Measurements from ENCODE around the gene CNN2.
"Not testable (repeated sequence)": the region's sequence is repeated elsewhere in the genome, so short reads cannot be mapped to it uniquely, and the experiment has no call there.

The CNN2 gene

DNA sequence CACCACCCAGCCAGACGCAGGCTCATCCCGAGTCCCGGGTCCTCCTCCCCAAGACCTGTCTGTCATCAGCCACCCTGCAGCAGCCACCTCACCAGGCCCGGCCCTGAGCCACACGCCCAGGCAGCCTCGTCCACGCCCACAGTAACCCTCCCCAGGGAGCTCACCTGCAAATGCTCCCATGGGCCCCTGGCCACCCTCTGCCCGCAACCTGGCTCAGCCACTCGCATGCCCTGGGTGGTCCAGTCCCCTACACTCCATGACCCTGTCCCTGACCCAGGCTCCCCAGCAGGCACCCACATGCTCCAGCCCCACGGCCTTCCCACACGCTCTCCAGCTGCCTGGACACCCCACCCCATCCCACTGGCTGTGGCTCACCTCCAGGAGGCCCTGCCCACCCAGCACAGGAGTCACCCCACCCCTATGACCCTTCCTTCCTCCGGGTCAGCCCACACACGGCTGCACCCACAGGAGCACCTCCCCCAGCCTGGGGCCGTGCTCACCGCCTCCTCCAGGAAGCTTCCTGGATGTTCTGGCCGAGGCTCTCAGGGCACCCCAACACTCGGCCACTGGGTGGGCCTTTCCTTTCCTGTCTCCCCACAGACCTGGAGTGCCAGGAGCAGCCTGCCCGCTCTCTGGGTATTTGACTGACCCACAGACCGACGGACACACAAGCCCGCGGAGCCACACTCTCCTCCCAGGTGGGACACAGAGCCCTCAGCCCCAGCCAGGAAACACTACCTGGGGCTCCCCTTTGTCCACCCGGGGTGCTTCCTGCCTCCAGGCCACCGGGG is 9.1 kb upstream of the CNN2 start:
- Histone ChIP-seq H3K4me1 (ENCODE audit: control insufficient read depth, insufficient read depth, low read length) (peaks cover 29% of the 10 kb centered on the region), H3K27me3 (ENCODE audit: control insufficient read depth, insufficient read depth, low read length) (no peaks in the 10 kb centered on the region), H3K4me3 (ENCODE audit: low read length) (peak overlapping the region; percentile 44), H3K27ac (ENCODE audit: low read depth, low read length) (peak overlapping the region; percentile 6), H3K36me3 (ENCODE audit: control insufficient read depth, insufficient read depth, low read length) (peaks cover 3% of the 10 kb centered on the region), H3K9ac (ENCODE audit: low read length) (no peak overlapping the region)

- H3K9ac ChIP-seq (ENCODE audit: low read length), result no peak overlapping the region
Observed at GRCh38 chr19:1017906-1018305, 8.5 kb upstream of the CNN2 start.

DNA sequence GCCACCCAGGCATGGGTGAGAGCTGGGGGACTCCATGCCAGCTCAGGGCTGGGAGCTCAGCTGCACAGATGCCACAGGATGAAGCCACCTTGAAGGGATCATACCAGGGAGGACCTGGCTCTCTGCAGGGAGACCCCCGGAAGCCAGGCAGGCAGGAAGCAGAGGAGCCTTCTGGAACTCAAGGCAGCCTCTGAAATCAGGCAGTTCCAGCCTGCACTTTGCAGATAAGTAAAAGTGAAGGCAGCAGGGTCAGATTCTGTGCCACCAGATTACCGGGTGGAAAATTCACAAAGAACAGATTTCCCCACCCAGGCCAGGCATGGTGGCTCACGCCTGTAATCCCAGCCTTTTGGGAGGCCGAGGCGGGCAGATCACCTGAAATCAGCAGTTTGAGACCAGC is 8.0 kb upstream of the CNN2 start:
- Histone ChIP-seq H3K9ac (ENCODE audit: low read length) (no peak overlapping the region), H3K27ac (ENCODE audit: low read depth, low read length) (no peak overlapping the region), H3K4me1 (ENCODE audit: control insufficient read depth, insufficient read depth, low read length) (peaks cover 29% of the 10 kb centered on the region), H3K27me3 (ENCODE audit: control insufficient read depth, insufficient read depth, low read length) (no peaks in the 10 kb centered on the region), H3K4me3 (ENCODE audit: low read length) (no peak overlapping the region), H3K36me3 (ENCODE audit: control insufficient read depth, insufficient read depth, low read length) (peaks cover 3% of the 10 kb centered on the region)

More at GRCh38 chr19:1017906-1018305, 8.5 kb upstream of the CNN2 start:
- Histone ChIP-seq H3K27ac (ENCODE audit: low read depth, low read length) (no peak overlapping the region), H3K36me3 (ENCODE audit: control insufficient read depth, insufficient read depth, low read length) (peaks cover 3% of the 10 kb centered on the region), H3K27me3 (ENCODE audit: control insufficient read depth, insufficient read depth, low read length) (no peaks in the 10 kb centered on the region), H3K4me1 (ENCODE audit: control insufficient read depth, insufficient read depth, low read length) (peaks cover 29% of the 10 kb centered on the region), H3K4me3 (ENCODE audit: low read length) (peak overlapping the region; percentile 44)

DNA sequence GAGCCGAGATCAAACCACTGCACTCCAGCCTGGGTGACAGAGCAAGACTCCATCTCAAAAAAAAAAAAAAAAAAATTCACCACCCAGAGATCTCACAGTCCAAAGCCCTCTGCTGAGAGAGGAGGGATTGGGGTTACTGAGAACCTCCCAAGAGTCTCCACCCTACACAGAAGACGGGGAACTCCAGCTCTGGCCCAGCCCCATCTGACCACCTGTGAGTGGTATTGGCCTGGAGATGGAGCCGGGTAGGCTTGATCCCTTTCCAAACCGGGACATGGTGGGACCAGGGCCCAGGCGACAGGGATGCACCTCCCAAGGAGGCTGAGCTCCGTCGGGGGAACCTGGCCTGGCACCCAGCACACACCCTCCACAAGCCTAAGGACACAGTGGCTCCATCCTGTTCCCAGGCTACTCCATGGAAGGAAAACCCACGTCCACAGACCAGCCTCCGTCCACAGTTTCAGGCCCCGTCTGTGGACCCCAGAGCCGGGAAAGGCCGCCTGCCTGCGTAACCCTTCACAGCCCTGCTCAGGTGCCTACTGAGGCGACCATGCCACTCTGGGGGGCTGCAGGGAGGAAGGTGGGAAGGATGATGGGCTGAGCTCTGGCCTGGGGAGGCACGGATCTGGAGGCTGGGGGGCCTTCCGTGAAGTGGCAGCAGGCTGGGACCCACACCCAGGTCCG is 7.3 kb upstream of the CNN2 start:
- H3K4me1 ChIP-seq (ENCODE audit: control insufficient read depth, insufficient read depth, low read length), result peaks cover 29% of the 10 kb centered on the region
- no peak overlapping the region for H3K27ac ChIP-seq (ENCODE audit: low read depth, low read length)
- H3K9ac ChIP-seq (ENCODE audit: low read length), result no peak overlapping the region
- no peaks in the 10 kb centered on the region for H3K36me3 ChIP-seq (ENCODE audit: control insufficient read depth, insufficient read depth, low read length)
- H3K27me3 ChIP-seq (ENCODE audit: control insufficient read depth, insufficient read depth, low read length), result no peaks in the 10 kb centered on the region
- H3K4me3 ChIP-seq (ENCODE audit: low read length), result peak overlapping the region; percentile 77

DNA sequence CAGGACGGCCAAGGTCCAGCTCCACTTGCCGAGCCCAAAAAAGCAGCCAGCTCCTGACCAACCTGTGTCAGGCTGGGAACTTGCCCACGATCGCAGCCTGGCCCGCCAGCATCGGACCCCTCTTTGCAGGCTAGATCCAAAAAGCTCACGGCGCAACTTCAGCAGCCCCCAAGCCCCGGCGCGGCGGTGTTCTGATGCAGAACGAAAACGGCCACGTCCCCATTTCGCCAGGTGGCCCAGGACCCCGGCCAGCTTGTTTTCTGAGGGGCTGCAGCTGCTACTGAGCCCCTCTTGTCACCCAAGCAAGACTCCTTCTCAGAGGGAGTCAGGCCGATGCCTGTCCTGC is 6.8 kb upstream of the CNN2 start:
- Histone ChIP-seq H3K36me3 (ENCODE audit: control insufficient read depth, insufficient read depth, low read length) (no peaks in the 10 kb centered on the region), H3K4me1 (ENCODE audit: control insufficient read depth, insufficient read depth, low read length) (peaks cover 29% of the 10 kb centered on the region), H3K27me3 (ENCODE audit: control insufficient read depth, insufficient read depth, low read length) (no peaks in the 10 kb centered on the region), H3K4me3 (ENCODE audit: low read length) (peak overlapping the region; percentile 77), H3K9ac (ENCODE audit: low read length) (peak overlapping the region; percentile 14), H3K27ac (ENCODE audit: low read depth, low read length) (no peak overlapping the region)

DNA sequence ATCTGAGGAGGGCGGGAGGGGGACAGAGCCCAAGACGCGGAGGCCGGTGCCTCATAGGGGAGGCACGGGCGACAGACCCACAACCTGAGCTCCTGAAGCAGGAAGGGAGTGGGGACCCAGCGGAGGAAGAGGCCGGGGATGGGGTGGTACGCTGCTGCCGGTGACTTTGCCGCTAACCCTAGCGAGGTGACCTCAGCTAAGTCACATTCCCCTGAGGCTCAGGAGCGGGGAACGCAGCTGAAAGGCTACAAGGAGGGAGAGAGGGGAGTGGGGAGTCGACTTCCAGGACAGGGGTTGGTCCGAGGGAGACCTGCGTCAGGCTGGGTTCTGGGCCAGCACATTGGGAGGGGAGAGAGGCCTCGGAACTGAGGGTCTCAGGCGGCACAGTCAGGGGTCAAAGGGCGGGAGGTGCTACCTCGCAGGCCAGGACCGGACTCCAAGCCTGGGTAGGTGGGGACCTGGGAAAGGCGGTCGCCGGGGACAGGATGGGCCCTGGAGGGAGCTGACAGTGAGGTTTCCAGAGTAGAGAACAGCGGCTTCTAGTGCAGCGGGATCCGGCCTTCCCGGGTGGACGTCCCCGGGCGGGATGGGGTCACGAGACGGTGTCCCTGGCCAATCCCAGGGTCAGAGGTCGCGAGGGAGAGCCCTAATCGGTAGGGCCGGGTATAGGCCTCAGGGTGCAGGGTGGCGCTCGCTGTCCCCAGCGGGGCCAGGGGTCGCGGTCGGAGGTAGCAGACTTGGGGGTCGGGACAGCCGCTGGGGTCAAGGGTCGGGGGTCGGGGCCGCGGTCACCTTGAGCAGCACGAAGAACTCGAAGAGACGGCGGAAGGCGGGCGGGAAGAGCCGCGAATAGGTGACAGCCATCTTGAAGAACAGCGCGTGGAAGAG is 6.2 kb upstream of the CNN2 start:
- Histone ChIP-seq H3K27me3 (ENCODE audit: control insufficient read depth, insufficient read depth, low read length) (no peaks in the 10 kb centered on the region), H3K4me3 (ENCODE audit: low read length) (peak overlapping the region; percentile 77), H3K27ac (ENCODE audit: low read depth, low read length) (peak overlapping the region; percentile 64), H3K9ac (ENCODE audit: low read length) (peak overlapping the region; percentile 14), H3K36me3 (ENCODE audit: control insufficient read depth, insufficient read depth, low read length) (no peaks in the 10 kb centered on the region), H3K4me1 (ENCODE audit: control insufficient read depth, insufficient read depth, low read length) (peaks cover 29% of the 10 kb centered on the region)

GRCh38 chr19:1020868-1021425 is 5.5 kb upstream of the CNN2 start, which contains the start of gene TMEM259:
TSS of gene TMEM259 (minus strand) at chr19:1021123. CDS start at chr19:1020996, 127 bp downstream.
- H3K4me3 ChIP-seq (ENCODE audit: low read length), result peak within 1 kb of the TSS; percentile 77
- H3K27ac ChIP-seq (ENCODE audit: low read depth, low read length), result peak within 1 kb of the TSS; percentile 90
- no peaks in the 10 kb centered on the region for H3K27me3 ChIP-seq (ENCODE audit: control insufficient read depth, insufficient read depth, low read length)
- H3K4me1 ChIP-seq (ENCODE audit: control insufficient read depth, insufficient read depth, low read length), result peaks cover 29% of the 10 kb centered on the region
- H3K36me3 ChIP-seq (ENCODE audit: control insufficient read depth, insufficient read depth, low read length), result no peaks in the 10 kb centered on the region
- H3K9ac ChIP-seq (ENCODE audit: low read length), result peak within 1 kb of the TSS; percentile 40

GRCh38 chr19:1023883-1024188 is 2.6 kb upstream of the CNN2 start:
- H3K27me3 ChIP-seq (ENCODE audit: control insufficient read depth, insufficient read depth, low read length); H3K4me1 ChIP-seq (ENCODE audit: control insufficient read depth, insufficient read depth, low read length); H3K4me3 ChIP-seq (ENCODE audit: low read length); H3K9ac ChIP-seq (ENCODE audit: low read length); H3K36me3 ChIP-seq (ENCODE audit: control insufficient read depth, insufficient read depth, low read length); H3K27ac ChIP-seq (ENCODE audit: low read depth, low read length): not testable (repeated sequence)

DNA sequence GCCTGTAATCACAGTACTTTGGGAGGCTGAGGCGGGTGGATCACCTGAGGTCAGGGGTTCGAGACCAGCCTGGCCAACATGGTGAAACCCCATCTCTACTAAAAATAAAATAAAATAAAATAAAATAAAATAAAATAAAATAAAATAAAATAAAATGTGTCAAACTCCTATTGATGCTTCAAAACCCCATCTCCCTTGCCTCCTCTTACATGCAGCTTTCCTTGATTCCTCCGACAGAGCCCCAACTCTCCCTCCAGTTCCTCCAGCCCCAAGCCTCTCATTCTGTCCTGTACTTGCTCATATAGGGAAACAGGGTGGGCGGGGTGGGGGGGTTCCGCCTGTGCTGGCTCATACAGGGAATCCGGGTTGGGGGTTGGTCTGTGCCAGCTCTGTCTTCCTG is 1.3 kb upstream of the CNN2 start:
- not testable (repeated sequence) for H3K9ac ChIP-seq (ENCODE audit: low read length); H3K27me3 ChIP-seq (ENCODE audit: control insufficient read depth, insufficient read depth, low read length); H3K4me3 ChIP-seq (ENCODE audit: low read length); H3K27ac ChIP-seq (ENCODE audit: low read depth, low read length); H3K36me3 ChIP-seq (ENCODE audit: control insufficient read depth, insufficient read depth, low read length); H3K4me1 ChIP-seq (ENCODE audit: control insufficient read depth, insufficient read depth, low read length)

DNA sequence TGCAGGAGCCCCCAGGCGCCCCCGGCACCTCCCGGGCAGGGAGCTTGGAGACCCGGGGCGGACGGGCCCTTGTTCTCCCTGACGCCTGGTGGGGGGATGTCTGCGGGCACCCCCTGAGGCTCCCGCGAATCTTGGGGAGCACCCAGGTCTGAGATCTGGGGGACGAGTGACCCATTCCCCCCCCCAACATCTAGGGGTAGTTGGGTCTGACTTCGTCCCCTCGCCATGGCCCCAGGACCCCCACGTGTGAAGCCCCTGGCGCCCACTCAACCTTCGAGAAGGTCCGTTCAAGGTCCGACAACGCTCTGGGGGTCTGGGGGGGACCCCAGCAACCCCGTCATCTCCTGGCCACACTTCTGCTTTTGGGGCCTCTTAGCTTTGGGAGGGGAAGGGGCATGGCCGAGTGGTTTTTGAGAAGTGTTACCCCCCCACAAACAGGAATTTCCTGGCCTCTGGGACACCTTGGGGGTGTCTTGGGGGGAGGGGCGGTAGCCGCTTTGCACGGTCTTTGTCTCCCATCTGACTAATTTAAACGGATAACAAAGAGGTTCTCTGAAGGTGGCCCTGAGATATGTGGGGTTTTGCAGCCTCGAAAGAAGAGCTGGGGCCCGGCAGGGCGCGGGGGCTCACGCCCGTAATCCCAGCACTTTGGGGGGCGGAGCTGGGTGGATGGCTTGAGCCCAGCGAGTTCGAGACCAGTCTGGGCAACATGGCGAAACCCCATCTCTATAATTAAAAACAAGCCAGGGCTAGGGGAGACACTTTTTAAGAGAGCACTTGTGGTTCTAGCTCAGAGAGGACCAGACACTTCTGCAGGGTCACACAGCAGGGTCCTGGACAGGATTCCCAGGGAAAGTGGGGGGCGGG is 608 bp downstream of the CNN2 start:
- peak overlapping the region; percentile 90 for H3K4me3 ChIP-seq (ENCODE audit: low read length)
- peak overlapping the region; percentile 99 for H3K27ac ChIP-seq (ENCODE audit: low read depth, low read length)
- H3K4me1 ChIP-seq (ENCODE audit: control insufficient read depth, insufficient read depth, low read length), result peaks cover 3% of the 10 kb centered on the region
- peak overlapping the region; percentile 73 for H3K9ac ChIP-seq (ENCODE audit: low read length)
- H3K36me3 ChIP-seq (ENCODE audit: control insufficient read depth, insufficient read depth, low read length), result peaks cover under 1% of the 10 kb centered on the region
- H3K27me3 ChIP-seq (ENCODE audit: control insufficient read depth, insufficient read depth, low read length), result no peaks in the 10 kb centered on the region

GRCh38 chr19:1027650-1028061 is 1.2 kb downstream of the CNN2 start:
- no peak overlapping the region for H3K9ac ChIP-seq (ENCODE audit: low read length)
- H3K4me1 ChIP-seq (ENCODE audit: control insufficient read depth, insufficient read depth, low read length), result peaks cover 3% of the 10 kb centered on the region
- peak overlapping the region; percentile 99 for H3K27ac ChIP-seq (ENCODE audit: low read depth, low read length)

More at GRCh38 chr19:1027650-1028061, 1.2 kb downstream of the CNN2 start:
- H3K36me3 ChIP-seq (ENCODE audit: control insufficient read depth, insufficient read depth, low read length), result peaks cover 7% of the 10 kb centered on the region
- H3K27me3 ChIP-seq (ENCODE audit: control insufficient read depth, insufficient read depth, low read length), result no peaks in the 10 kb centered on the region
- H3K4me3 ChIP-seq (ENCODE audit: low read length), result peak overlapping the region; percentile 90

All from rectal smooth muscle tissue (tissue), 1 donor.